ENCODE data around the gene MAML3. TPM values are rescaled to one million over a fixed set of nuclear protein-coding genes. Genes with fewer than 3 reads are reported as not detected.

The MAML3 gene
- total RNA-seq, 2 donors from 2014 or later = 2.6 to 5.8 TPM

GRCh38 chr4:139676913-139677585 lies 476.9 kb downstream of the MAML3 start:
- Histone ChIP-seq H3K36me3 (peaks cover 19% of the 10 kb centered on the region), H3K9me3 (no peaks in the 10 kb centered on the region), H3K27me3 (no peaks in the 10 kb centered on the region), H3K4me1 (peaks cover 0 to 17% of the 10 kb centered on the region in 2 donors), H3K27ac (no peak overlapping the region), H3K4me3 (no peak overlapping the region)
- DNase-seq (ENCODE audit: low spot score) = no peak
- TF ChIP-seq, protein P1, sequence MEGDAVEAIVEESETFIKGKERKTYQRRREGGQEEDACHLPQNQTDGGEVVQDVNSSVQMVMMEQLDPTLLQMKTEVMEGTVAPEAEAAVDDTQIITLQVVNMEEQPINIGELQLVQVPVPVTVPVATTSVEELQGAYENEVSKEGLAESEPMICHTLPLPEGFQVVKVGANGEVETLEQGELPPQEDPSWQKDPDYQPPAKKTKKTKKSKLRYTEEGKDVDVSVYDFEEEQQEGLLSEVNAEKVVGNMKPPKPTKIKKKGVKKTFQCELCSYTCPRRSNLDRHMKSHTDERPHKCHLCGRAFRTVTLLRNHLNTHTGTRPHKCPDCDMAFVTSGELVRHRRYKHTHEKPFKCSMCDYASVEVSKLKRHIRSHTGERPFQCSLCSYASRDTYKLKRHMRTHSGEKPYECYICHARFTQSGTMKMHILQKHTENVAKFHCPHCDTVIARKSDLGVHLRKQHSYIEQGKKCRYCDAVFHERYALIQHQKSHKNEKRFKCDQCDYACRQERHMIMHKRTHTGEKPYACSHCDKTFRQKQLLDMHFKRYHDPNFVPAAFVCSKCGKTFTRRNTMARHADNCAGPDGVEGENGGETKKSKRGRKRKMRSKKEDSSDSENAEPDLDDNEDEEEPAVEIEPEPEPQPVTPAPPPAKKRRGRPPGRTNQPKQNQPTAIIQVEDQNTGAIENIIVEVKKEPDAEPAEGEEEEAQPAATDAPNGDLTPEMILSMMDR (IDR thresholded peaks at IDR 0.05) = no peak

- TF ChIP-seq, protein P1 (IDR thresholded peaks at IDR 0.05) = no peak
- Histone ChIP-seq H3K4me3 (no peak overlapping the region), H3K9me3 (no peaks in the 10 kb centered on the region), H3K36me3 (peaks cover 25% of the 10 kb centered on the region), H3K4me1 (peaks cover 0 to 14% of the 10 kb centered on the region in 2 donors), H3K27me3 (no peaks in the 10 kb centered on the region), H3K27ac (no peak overlapping the region)
- no peak for DNase-seq (ENCODE audit: low spot score)
Observed at GRCh38 chr4:139676365-139676764, 477.6 kb downstream of the MAML3 start.

- peaks cover 0 to 14% of the 10 kb centered on the region in 2 donors for H3K4me1 ChIP-seq
- TF ChIP-seq, protein P1 (IDR thresholded peaks at IDR 0.05) = no peak
- no peaks in the 10 kb centered on the region for H3K9me3 ChIP-seq
- DNase-seq (ENCODE audit: low spot score) = no peak
- no peak overlapping the region for H3K27ac ChIP-seq
- H3K4me3 ChIP-seq = no peak overlapping the region
- peaks cover 25% of the 10 kb centered on the region for H3K36me3 ChIP-seq
- H3K27me3 ChIP-seq = no peaks in the 10 kb centered on the region
Observed at GRCh38 chr4:139675651-139676050, 478.3 kb downstream of the MAML3 start.

DNA sequence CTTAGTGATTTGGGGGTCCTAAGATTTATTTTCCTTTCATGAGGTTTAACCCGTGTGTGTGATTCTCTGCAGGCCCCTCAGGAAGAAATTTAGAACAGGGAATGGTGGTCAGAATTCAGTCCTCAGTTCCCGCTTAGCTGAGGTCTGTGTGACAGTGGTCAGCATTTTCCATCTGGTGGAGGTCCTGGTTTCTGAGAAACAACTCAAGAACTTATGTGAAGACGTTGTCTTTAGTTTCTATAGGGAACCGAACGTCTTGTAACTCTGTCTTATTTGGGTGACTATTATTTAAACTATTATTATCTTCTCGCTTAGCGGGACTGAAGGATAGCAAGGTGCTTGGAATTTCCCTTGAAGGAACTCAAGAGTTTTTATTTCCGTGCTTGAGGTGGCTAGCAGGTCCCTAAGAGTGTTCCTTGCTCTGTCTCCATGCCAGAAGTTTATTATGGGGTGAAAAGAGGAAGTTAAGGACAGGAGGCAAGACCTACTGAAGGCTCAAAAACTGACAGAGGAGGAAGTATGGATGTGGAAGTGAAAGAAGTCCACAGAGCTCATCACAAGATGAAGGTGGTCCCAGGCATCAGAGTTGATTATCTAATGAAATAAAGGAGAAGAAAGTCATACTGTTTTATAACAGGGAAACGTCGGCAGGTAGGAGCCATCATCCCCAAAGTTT lies 479.0 kb downstream of the MAML3 start:
- Histone ChIP-seq H3K36me3 (peaks cover 25% of the 10 kb centered on the region), H3K27ac (no peak overlapping the region), H3K9me3 (no peaks in the 10 kb centered on the region), H3K4me1 (peaks cover 0 to 17% of the 10 kb centered on the region in 2 donors), H3K27me3 (no peaks in the 10 kb centered on the region), H3K4me3 (no peak overlapping the region)
- TF ChIP-seq, protein P1 (IDR thresholded peaks at IDR 0.05) = no peak
- DNase-seq (ENCODE audit: low spot score) = no peak

GRCh38 chr4:139672732-139673131 lies 481.3 kb downstream of the MAML3 start:
- Histone ChIP-seq H3K27me3 (no peaks in the 10 kb centered on the region), H3K4me1 (peaks cover 0 to 38% of the 10 kb centered on the region in 2 donors), H3K27ac (no peak overlapping the region), H3K4me3 (no peak overlapping the region), H3K36me3 (peaks cover 8% of the 10 kb centered on the region), H3K9me3 (no peaks in the 10 kb centered on the region)
- TF ChIP-seq, protein P1 (IDR thresholded peaks at IDR 0.05) = no peak
- DNase-seq (ENCODE audit: low spot score) = no peak
